HFF-Myc (cell line): Measurements from ENCODE around the gene ZNF175.
"Not testable (repeated sequence)": the region's sequence is repeated elsewhere in the genome, so short reads cannot be mapped to it uniquely, and the experiment has no call there.

Source experiments
- DNase-seq: peaks from one replicate; pipeline ENCODE4 v3.0.0-alpha.2; 2011; ENCODE audit warnings: low read depth; ENCODE audit errors: extremely low read depth
- H3K4me3 ChIP-seq: replicated peaks from 2 replicates; pipeline ENCODE4 v1.5.1; 2011; ENCODE audit warnings: low read depth, mild to moderate bottlenecking, control low read depth, low read length
- CTCF ChIP-seq: IDR thresholded peaks from 2 replicates; pipeline ENCODE4 v1.5.1; 2012; ENCODE audit warnings: mild to moderate bottlenecking, low read depth, low read length, control low read depth; ENCODE audit errors: missing control alignments

ZNF175 gene

DNA sequence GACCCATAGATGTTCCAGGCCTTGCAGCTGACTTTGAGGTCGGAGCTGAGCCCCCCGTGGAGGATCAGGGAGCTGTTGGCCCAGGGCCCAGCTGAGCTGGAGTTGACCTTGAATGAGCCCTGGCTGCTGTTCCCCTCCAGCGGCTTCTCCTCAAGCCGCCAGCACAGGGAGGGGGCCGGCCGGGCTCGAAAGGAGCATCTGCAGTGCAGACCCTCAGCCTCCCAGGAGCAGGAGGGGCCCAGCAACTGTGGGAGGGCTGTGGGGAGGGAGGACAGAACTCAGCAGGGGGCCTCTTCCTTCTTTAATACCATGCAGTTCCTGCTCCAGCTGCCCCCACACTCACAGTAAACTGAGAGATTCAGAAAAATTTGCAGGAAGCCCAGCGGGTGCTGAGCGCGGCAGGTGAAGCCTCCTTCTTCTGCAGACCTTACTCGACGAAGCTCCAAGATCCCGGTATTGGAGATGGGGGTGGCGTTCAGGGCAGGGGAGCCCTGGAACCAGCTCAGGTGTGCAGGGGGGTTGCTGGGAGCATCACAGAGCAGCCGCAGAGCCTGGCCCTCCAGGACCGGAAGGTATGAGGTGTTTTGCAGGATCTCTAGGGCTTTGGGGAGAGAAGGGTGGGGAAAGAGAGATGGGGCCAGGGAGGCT, 56.5 kb downstream of the ZNF175 start:
- no peak for DNase-seq
- no peak overlapping the region for H3K4me3 ChIP-seq
- TF ChIP-seq CTCF: no peak

DNA sequence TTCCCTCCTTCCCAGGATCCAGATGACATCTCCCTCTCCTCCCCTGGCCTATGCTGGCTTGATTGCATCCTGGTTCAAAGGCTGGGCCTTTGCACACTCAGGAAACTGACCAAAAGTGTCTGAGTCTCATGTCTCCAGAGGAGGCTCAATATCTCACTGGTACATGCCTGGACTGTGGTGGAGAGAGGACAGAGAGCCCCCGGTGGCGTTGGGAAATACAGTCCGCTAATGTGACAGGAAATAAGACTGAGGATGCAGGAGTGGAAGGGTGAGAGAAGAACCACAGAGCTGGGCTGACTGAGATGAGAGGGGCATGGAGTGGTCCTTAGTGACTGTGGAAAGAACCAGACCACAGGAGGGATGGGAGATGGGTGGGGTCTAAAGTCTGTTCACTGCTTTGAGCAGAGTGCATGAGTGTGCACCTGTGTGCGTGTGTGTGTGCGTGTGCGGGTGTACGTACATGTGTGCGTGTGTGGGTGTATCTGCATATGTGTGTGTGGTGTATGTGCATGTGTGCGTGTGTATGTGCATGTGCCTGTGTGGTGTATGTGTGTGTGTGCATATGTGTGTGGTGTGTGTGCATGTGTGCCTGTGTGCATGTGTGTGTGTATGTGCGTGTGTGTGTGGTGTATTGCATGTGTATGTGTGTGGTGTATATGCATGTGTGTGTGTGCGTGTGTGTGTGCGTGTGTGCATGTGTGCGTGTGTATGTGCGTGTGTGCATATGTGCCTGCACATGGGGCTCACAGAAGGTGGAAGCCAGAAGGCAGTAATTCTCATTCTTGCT, 57.3 kb downstream of the ZNF175 start:
- no peak overlapping the region for H3K4me3 ChIP-seq
- no peak for DNase-seq
- TF ChIP-seq CTCF: no peak

- DNase-seq, H3K4me3 ChIP-seq: not testable (repeated sequence)
Observed at GRCh38 chr19:51630315-51630714, 59.2 kb downstream of the ZNF175 start, which contains the start of gene SIGLEC5. Gene SIGLEC5 (minus strand): TSS chr19:51630401. CDS start chr19:51630335, 66 bp downstream.

DNA sequence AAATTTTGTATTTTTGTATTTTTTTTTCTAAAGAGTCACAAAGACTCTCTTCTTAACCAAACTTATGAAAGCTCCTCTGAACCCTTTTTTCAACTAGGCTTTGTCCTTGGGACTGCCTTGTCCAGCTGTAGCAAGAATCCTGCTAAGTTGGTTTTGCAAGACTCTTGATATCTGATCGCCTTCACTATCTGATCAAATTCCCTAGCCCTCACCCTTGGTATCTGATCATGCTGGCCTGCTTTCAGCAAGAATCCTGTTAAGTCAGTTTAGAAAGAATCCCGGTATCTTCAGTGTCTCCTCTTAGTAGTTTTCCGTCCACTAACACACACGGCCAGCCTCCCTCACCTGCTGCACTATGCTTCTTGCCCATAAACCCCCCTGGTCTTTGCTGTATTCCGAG, 61.0 kb downstream of the ZNF175 start:
- no peak for DNase-seq
- TF ChIP-seq CTCF: no peak
- no peak overlapping the region for H3K4me3 ChIP-seq

GRCh38 chr19:51637362-51637978, 66.4 kb downstream of the ZNF175 start:
- no peak overlapping the region for H3K4me3 ChIP-seq
- peak; percentile 26 for TF ChIP-seq CTCF
- no peak for DNase-seq

GRCh38 chr19:51639916-51640315, 68.8 kb downstream of the ZNF175 start:
- DNase-seq: no peak
- no peak for TF ChIP-seq CTCF
- H3K4me3 ChIP-seq: no peak overlapping the region

GRCh38 chr19:51640386-51640785, 69.3 kb downstream of the ZNF175 start:
- no peak for DNase-seq
- TF ChIP-seq CTCF: no peak
- no peak overlapping the region for H3K4me3 ChIP-seq
